HUES6 (cell line): ENCODE measurements around the gene PMVK.

ENCODE experiments used
- H3K27ac ChIP-seq: 2 replicates; pipeline ENCODE4 v1.7.0; 2013; ENCODE audit warnings: low read depth, mild to moderate bottlenecking, low read length, inconsistent platforms
- H3K27me3 ChIP-seq: 2 replicates; pipeline ENCODE4 v1.6.1; 2013; ENCODE audit warnings: low read length; ENCODE audit not compliant: control insufficient read depth, insufficient read depth
- H3K36me3 ChIP-seq: 2 replicates; pipeline ENCODE4 v1.6.1; 2013; ENCODE audit warnings: low read length; ENCODE audit not compliant: control insufficient read depth, insufficient read depth
- H3K4me1 ChIP-seq: 2 replicates; pipeline ENCODE4 v1.6.1; 2013; ENCODE audit warnings: low read length; ENCODE audit not compliant: control insufficient read depth, insufficient read depth
- H3K4me3 ChIP-seq: 2 replicates; pipeline ENCODE4 v1.5.1; 2013; ENCODE audit warnings: low read depth, low read length
- H3K9ac ChIP-seq: one replicate; pipeline ENCODE4 v1.6.1; 2013; ENCODE audit warnings: mild to moderate bottlenecking, low read length
- H3K9me3 ChIP-seq: 2 replicates; pipeline ENCODE4 v1.6.1; 2013; ENCODE audit warnings: low read depth, low read length; ENCODE audit not compliant: control insufficient read depth, insufficient read depth

Gene PMVK

GRCh38 chr1:154956544-154956941, 20.0 kb upstream of the PMVK start:
- Histone ChIP-seq H3K9ac (peak overlapping the region; percentile 58), H3K4me1 (peaks cover 33% of the 10 kb centered on the region), H3K36me3 (peaks cover 14% of the 10 kb centered on the region), H3K9me3 (no peaks in the 10 kb centered on the region), H3K4me3 (peak overlapping the region; percentile 84), H3K27ac (no peak overlapping the region), H3K27me3 (no peaks in the 10 kb centered on the region)

GRCh38 chr1:154955718-154956543, 19.4 kb upstream of the PMVK start, which contains the start of gene PBXIP1:
TSS of gene PBXIP1 (minus strand) at chr1:154956099. CDS start at chr1:154953721, 2,378 bp downstream.
- H3K27ac ChIP-seq: peak within 1 kb of the TSS; percentile 64
- no peaks in the 10 kb centered on the region for H3K27me3 ChIP-seq
- peaks cover 18% of the 10 kb centered on the region for H3K36me3 ChIP-seq
- no peaks in the 10 kb centered on the region for H3K9me3 ChIP-seq
- peak within 1 kb of the TSS; percentile 84 for H3K9ac ChIP-seq
- H3K4me1 ChIP-seq: peaks cover 31% of the 10 kb centered on the region
- peak within 1 kb of the TSS; percentile 84 for H3K4me3 ChIP-seq

GRCh38 chr1:154955039-154955717, 18.7 kb upstream of the PMVK start:
- H3K27me3 ChIP-seq: no peaks in the 10 kb centered on the region
- peak overlapping the region; percentile 64 for H3K27ac ChIP-seq
- H3K9ac ChIP-seq: peak overlapping the region; percentile 84
- H3K4me3 ChIP-seq: peak overlapping the region; percentile 84
- peaks cover 25% of the 10 kb centered on the region for H3K4me1 ChIP-seq
- H3K9me3 ChIP-seq: no peaks in the 10 kb centered on the region
- H3K36me3 ChIP-seq: peaks cover 22% of the 10 kb centered on the region

DNA sequence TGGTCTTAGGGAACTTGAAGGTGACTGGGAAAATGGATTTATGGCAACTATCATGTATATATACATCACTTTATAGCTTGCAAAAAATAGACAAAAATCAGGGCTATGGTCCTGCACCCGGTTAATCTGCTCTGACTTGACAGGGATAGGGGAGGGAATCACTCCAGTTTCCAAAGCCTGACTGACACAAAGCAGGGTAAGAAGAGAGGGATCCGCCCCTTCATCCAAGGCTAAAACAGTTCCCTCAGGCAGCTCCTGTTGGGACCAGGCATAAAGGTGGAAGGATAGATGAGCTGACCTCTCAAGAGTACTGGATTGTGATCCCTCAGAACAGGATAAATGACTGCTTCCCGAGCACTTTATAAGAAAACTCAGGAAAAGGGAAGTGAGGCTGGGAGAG, 18.0 kb upstream of the PMVK start:
- Histone ChIP-seq H3K36me3 (peaks cover 19% of the 10 kb centered on the region), H3K27ac (no peak overlapping the region), H3K27me3 (no peaks in the 10 kb centered on the region), H3K9me3 (no peaks in the 10 kb centered on the region), H3K4me1 (peaks cover 25% of the 10 kb centered on the region), H3K4me3 (peak overlapping the region; percentile 84; the same call in 1 of the 2 replicates), H3K9ac (peak overlapping the region; percentile 84)

DNA sequence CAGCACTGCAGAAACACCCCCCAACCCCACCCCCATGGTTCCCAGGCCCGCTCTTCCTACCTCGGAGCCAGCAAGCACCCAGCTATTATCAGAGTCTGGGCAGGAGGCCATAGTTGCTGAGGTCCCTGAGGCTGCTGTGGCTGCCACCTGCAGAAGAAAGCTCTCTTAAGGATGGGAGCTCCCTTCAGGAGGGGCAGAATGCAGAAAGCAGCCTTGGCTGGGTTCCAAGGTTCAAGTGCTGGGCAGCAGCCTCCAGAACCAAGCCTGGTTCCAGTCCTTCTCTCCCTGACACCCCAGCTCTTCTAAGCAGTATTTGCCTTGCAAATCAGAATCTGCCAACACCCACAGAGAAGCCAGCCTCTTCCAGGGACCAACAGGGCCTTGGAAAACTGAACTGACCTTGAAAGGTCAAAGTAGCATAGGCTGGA, 17.1 kb upstream of the PMVK start:
- H3K27ac ChIP-seq: no peak overlapping the region
- H3K4me1 ChIP-seq: peaks cover 25% of the 10 kb centered on the region
- no peaks in the 10 kb centered on the region for H3K27me3 ChIP-seq
- H3K9me3 ChIP-seq: no peaks in the 10 kb centered on the region
- peaks cover 10% of the 10 kb centered on the region for H3K36me3 ChIP-seq
- H3K9ac ChIP-seq: no peak overlapping the region
- no peak overlapping the region for H3K4me3 ChIP-seq

- Histone ChIP-seq H3K4me3 (no peak overlapping the region), H3K27ac (no peak overlapping the region), H3K36me3 (peaks cover 11% of the 10 kb centered on the region), H3K9me3 (no peaks in the 10 kb centered on the region), H3K27me3 (no peaks in the 10 kb centered on the region), H3K4me1 (peaks cover 24% of the 10 kb centered on the region), H3K9ac (no peak overlapping the region)
Observed at GRCh38 chr1:154952664-154953063, 16.1 kb upstream of the PMVK start.

DNA sequence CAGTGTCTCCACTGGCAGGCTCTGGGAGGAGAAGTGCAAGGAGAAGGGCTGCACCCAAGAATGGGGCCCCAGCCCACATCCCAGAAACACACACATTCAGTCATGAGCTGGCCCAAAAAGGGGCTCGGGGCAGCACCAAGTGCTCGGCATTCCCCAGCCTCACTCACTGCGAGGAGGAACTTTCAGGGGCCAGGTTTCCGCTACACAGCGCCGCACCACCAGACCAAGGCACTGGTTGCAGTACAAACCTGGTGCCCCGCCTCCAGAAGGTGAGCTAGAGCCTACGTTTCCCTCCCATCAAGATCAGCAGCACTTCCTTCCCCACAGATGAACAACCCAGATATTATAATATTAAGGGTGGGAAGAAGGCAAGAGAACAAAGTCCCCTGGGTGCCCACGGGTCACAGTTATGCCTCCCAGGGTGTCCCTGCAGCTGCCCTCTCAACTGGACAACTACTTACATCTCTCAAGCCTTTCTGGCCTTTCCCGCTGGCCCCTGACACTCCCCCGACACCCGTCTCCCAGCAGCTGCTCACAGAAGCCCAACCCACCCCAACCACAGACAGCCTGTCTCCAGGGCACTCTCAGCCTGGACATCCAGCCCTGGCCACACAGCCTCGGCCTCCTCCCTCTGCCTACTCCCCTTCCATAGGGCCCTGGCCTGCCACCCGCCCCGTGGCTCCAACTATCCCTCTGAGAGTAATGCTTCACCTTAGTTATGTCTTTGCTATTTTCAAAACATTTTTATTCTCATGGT, 15.6 kb upstream of the PMVK start:
- H3K4me1 ChIP-seq: peaks cover 18% of the 10 kb centered on the region
- no peak overlapping the region for H3K27ac ChIP-seq
- no peak overlapping the region for H3K4me3 ChIP-seq
- H3K9me3 ChIP-seq: no peaks in the 10 kb centered on the region
- no peak overlapping the region for H3K9ac ChIP-seq
- no peaks in the 10 kb centered on the region for H3K27me3 ChIP-seq
- H3K36me3 ChIP-seq: peaks cover 15% of the 10 kb centered on the region

GRCh38 chr1:154948079-154948478, 11.6 kb upstream of the PMVK start:
- no peaks in the 10 kb centered on the region for H3K27me3 ChIP-seq
- H3K4me1 ChIP-seq: peaks cover 5% of the 10 kb centered on the region
- no peak overlapping the region for H3K9ac ChIP-seq
- no peak overlapping the region for H3K27ac ChIP-seq
- H3K4me3 ChIP-seq: no peak overlapping the region
- H3K9me3 ChIP-seq: no peaks in the 10 kb centered on the region
- peaks cover 20% of the 10 kb centered on the region for H3K36me3 ChIP-seq

DNA sequence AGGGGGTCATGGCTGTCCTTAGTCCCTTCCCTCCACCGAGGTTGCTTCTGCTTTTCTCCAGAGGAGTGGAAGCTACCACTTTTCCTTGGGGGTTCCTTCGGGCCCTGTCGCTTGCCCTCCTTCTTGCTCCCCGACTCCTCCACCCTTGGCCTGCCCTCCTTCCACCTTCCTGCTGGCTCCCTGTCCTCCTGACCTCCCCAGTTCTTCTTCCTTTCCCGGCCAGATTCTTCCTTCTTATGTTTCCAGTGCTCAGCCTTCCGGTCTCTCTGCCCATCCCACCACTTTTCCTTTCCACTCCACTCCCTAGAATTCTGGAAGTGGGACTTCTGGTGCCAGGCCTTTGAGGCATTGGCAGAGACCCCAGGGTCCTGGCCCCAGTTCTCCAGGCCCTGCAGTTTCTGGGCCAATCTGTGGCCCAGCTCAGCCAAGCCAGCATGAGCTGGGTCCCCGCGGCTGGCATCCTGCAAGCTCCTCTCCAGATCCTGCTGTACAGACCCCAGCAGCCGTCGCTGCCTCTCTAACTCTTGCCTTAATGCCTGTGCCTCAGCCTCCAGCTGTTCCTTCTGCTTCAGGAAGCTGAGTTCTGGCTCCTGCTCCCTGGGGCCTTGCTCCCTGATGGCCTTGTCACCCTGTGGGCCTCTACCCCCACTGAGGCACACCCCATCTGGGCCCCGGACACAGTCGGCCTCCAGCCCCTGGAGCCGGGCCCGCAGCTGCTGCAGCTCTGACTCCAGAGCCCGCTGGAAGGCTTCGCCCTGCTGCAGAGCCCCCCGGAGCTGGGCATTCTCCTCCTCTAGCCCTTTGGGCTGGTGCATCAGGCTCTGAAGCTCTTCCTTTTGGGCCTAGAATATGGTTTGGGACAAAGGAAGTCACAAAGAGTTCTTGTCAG, 9.7 kb upstream of the PMVK start:
- Histone ChIP-seq H3K4me1 (peaks cover 5% of the 10 kb centered on the region), H3K36me3 (peaks cover 18% of the 10 kb centered on the region), H3K4me3 (no peak overlapping the region), H3K9ac (no peak overlapping the region), H3K27ac (no peak overlapping the region), H3K27me3 (no peaks in the 10 kb centered on the region), H3K9me3 (no peaks in the 10 kb centered on the region)
